HG02610 (cell line): ENCODE data around the gene KASH5.
"Not testable (repeated sequence)": the region's sequence is repeated elsewhere in the genome, so short reads cannot be mapped to it uniquely, and the experiment has no call there.

Source experiments
- ATAC-seq: cut with Tn5 transposase; IDR thresholded peaks from one replicate; pipeline ENCODE4 v1.9.1; 2021; ENCODE audit warnings: mild to moderate bottlenecking, moderate library complexity; ENCODE audit not compliant: unreplicated experiment

Gene KASH5

GRCh38 chr19:49434907-49435583 lies 47.0 kb downstream of the KASH5 start:
- ATAC-seq, result no peak

GRCh38 chr19:49435670-49436069 lies 47.6 kb downstream of the KASH5 start:
- no peak for ATAC-seq

- ATAC-seq, result no peak
These were observed 48.5 kb downstream of the KASH5 start for GRCh38 chr19:49436381-49437017.

- ATAC-seq, result no peak
These were observed 49.2 kb downstream of the KASH5 start for GRCh38 chr19:49437231-49437630.

GRCh38 chr19:49438261-49438660 lies 50.2 kb downstream of the KASH5 start:
- ATAC-seq, result no peak

- no peak for ATAC-seq
These were observed 51.8 kb downstream of the KASH5 start for GRCh38 chr19:49439836-49440235.

GRCh38 chr19:49440439-49441209 lies 52.6 kb downstream of the KASH5 start:
- ATAC-seq, result no peak

GRCh38 chr19:49441210-49441959 lies 53.3 kb downstream of the KASH5 start, which contains the start of gene SLC17A7:
Gene SLC17A7 (minus strand): TSS chr19:49441527. CDS start chr19:49441379, 148 bp downstream.
- no peak for ATAC-seq

- ATAC-seq, result no peak
These were observed 53.9 kb downstream of the KASH5 start for GRCh38 chr19:49441960-49442350.

GRCh38 chr19:49442354-49442753 lies 54.3 kb downstream of the KASH5 start:
- ATAC-seq, result no peak

- peak; percentile 9 for ATAC-seq
These were observed 54.8 kb downstream of the KASH5 start for GRCh38 chr19:49442771-49443365.

- ATAC-seq, result peak; percentile 68
These were observed 55.5 kb downstream of the KASH5 start for GRCh38 chr19:49443366-49444099.

GRCh38 chr19:49444100-49444700 lies 56.2 kb downstream of the KASH5 start:
- not testable (repeated sequence) for ATAC-seq

GRCh38 chr19:49445997-49446396 lies 57.9 kb downstream of the KASH5 start:
- ATAC-seq, result no peak

- no peak for ATAC-seq
These were observed 59.7 kb downstream of the KASH5 start for GRCh38 chr19:49447485-49448431.

GRCh38 chr19:49448432-49448786 lies 60.4 kb downstream of the KASH5 start:
- ATAC-seq, result no peak

- no peak for ATAC-seq
These were observed 62.4 kb downstream of the KASH5 start for GRCh38 chr19:49450405-49450804.

GRCh38 chr19:49451430-49452181 lies 63.6 kb downstream of the KASH5 start, which contains the start of gene PIH1D1:
Gene PIH1D1 (minus strand): TSS chr19:49451814. CDS start chr19:49451574, 240 bp downstream.
- ATAC-seq, result peak; percentile 60
